OCI-LY3 (cell line): ENCODE data around the gene KRT3.

Experiments
- H2AFZ ChIP-seq: fragments of 200-600, 300-600 bp; shearing (Covaris generic); 2 replicates; pipeline ENCODE4 v1.6.0; 2014; ENCODE audit warnings: antibody characterized with exemption, low read depth, low read length
- H3K27ac ChIP-seq: fragments of 200-600, 300-600 bp; sonication (generic); 2 replicates; pipeline ENCODE4 v1.5.1; 2014; ENCODE audit warnings: mild to moderate bottlenecking, low read length, moderate library complexity, mixed read lengths
- H3K27me3 ChIP-seq: fragments of 200-600, 300-600 bp; sonication (generic); 2 replicates; pipeline ENCODE4 v1.6.1; 2014; ENCODE audit warnings: low read depth, low read length, mixed read lengths
- H3K36me3 ChIP-seq: fragments of 200-600, 300-600 bp; sonication (generic); replicated peaks from 2 replicates; pipeline ENCODE3; 2014; ENCODE audit warnings: low read depth, low read length, mixed read lengths
- H3K4me1 ChIP-seq: fragments of 300-600, 200-600 bp; sonication (generic); 2 replicates; pipeline ENCODE4 v1.6.1; 2014; ENCODE audit warnings: low read length, mixed read lengths
- H3K4me2 ChIP-seq: fragments of 200-600, 300-600 bp; sonication (generic); 2 replicates; pipeline ENCODE4 v1.6.1; 2014; ENCODE audit warnings: low read length, mixed read lengths
- H3K4me3 ChIP-seq: fragments of 300-600, 200-600 bp; sonication (generic); 2 replicates; pipeline ENCODE4 v1.5.1; 2014; ENCODE audit warnings: antibody characterized with exemption, mild to moderate bottlenecking, low read length, moderate library complexity
- H3K79me2 ChIP-seq: fragments of 300-600, 200-600 bp; shearing (Covaris generic); 2 replicates; pipeline ENCODE4 v1.6.1; 2014; ENCODE audit warnings: mild to moderate bottlenecking, low read length, mixed read lengths
- H3K9ac ChIP-seq: fragments of 300-600, 200-600 bp; shearing (Covaris generic); 2 replicates; pipeline ENCODE4 v1.6.0; 2014; ENCODE audit warnings: mild to moderate bottlenecking, low read length, moderate library complexity
- H3K9me3 ChIP-seq: fragments of 200-600, 300-600 bp; shearing (Covaris generic); 2 replicates; pipeline ENCODE4 v1.6.1; 2014; ENCODE audit warnings: low read length, mixed read lengths; ENCODE audit not compliant: insufficient read depth
- H4K20me1 ChIP-seq: fragments of 200-600, 300-600 bp; sonication (generic); 2 replicates; pipeline ENCODE4 v1.6.1; 2016; ENCODE audit warnings: low read length, mixed read lengths; ENCODE audit not compliant: insufficient read depth
- EZH2phosphoT487 ChIP-seq: fragments of 200-600 bp; shearing (Covaris generic); IDR thresholded peaks from 2 replicates; pipeline ENCODE4 v1.6.1; 2018; ENCODE audit warnings: antibody characterized with exemption, mixed run types, low read depth
- TF ChIP-seq, protein P1 (sequence below): fragments of 200-600, 300-600 bp; sonication (generic); IDR thresholded peaks from 2 replicates; pipeline ENCODE4 v1.5.1; 2014; ENCODE audit warnings: antibody characterized with exemption, low read length, low read depth

Gene KRT3

DNA sequence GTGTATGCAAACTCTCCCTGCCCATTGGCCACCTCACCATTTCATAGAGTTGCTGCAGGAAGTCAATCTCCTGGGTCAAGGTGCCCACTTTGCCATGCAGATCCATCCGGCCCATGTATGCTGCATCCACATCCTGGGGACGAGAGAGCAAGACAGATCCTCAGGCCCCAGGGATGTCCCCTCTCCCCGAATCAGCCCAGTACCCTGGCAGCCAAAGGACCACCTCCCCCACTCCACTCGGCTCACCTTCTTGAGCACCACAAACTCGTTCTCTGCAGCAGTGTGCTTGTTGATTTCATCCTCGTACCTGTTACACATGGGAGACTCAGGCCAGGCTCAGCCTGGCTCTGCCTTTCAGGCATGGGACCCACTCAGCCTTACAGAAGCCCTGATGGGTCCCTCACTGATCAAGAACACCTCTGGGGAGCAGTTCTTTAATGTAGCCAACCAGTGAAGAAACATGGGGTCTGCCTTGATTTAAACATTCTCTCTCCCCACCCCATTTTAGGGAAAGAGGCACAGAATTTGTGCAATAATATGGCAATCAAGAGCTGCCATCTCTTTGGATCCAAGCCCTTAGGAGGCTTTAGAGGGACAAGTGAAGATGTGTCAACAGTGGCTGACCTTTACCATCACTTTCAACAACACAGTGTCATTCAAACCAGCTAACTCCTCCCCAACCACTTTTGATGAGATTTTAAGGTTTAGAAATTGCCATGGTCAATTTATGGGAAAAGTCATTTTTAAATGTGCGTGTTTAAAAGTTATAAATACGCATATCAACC is 34.3 kb upstream of the KRT3 start:
- Histone ChIP-seq H2AFZ (no peak overlapping the region), H3K4me1 (no peaks in the 10 kb centered on the region), H3K9me3 (no peaks in the 10 kb centered on the region), H3K4me2 (no peak overlapping the region), H3K79me2 (no peaks in the 10 kb centered on the region), H4K20me1 (no peaks in the 10 kb centered on the region), H3K9ac (no peak overlapping the region), H3K27ac (no peak overlapping the region), H3K4me3 (no peak overlapping the region), H3K27me3 (peaks cover 24% of the 10 kb centered on the region), H3K36me3 (no peaks in the 10 kb centered on the region)
- TF ChIP-seq EZH2phosphoT487 = no peak
- TF ChIP-seq, protein P1, sequence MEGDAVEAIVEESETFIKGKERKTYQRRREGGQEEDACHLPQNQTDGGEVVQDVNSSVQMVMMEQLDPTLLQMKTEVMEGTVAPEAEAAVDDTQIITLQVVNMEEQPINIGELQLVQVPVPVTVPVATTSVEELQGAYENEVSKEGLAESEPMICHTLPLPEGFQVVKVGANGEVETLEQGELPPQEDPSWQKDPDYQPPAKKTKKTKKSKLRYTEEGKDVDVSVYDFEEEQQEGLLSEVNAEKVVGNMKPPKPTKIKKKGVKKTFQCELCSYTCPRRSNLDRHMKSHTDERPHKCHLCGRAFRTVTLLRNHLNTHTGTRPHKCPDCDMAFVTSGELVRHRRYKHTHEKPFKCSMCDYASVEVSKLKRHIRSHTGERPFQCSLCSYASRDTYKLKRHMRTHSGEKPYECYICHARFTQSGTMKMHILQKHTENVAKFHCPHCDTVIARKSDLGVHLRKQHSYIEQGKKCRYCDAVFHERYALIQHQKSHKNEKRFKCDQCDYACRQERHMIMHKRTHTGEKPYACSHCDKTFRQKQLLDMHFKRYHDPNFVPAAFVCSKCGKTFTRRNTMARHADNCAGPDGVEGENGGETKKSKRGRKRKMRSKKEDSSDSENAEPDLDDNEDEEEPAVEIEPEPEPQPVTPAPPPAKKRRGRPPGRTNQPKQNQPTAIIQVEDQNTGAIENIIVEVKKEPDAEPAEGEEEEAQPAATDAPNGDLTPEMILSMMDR = no peak

DNA sequence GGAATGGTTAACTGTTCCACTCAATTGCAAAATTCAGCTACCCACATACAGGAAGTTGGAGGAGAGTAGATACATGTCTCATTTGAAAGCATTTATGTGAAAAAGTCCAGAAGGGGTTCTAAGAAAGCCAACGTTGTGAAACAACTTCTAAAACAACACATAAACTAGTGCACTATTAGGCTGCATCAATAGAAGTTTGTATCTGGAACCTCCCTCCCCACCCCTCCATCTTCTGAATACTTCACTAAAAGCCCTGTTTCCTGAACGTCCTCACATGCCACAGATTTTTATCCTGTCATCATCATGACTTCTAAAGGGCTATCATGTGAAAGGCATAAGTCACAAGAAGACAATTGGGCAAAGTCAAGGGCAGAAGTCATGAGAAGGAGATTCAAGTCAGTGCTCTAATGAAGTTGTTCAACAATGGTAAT is 32.7 kb upstream of the KRT3 start:
- Histone ChIP-seq H3K27me3 (peaks cover 24% of the 10 kb centered on the region), H2AFZ (no peak overlapping the region), H3K27ac (no peak overlapping the region), H3K4me3 (no peak overlapping the region), H3K9me3 (no peaks in the 10 kb centered on the region), H3K79me2 (no peaks in the 10 kb centered on the region), H3K4me2 (no peak overlapping the region), H3K4me1 (no peaks in the 10 kb centered on the region), H3K9ac (no peak overlapping the region), H3K36me3 (no peaks in the 10 kb centered on the region), H4K20me1 (no peaks in the 10 kb centered on the region)
- TF ChIP-seq EZH2phosphoT487 = no peak
- TF ChIP-seq, protein P1 = no peak

DNA sequence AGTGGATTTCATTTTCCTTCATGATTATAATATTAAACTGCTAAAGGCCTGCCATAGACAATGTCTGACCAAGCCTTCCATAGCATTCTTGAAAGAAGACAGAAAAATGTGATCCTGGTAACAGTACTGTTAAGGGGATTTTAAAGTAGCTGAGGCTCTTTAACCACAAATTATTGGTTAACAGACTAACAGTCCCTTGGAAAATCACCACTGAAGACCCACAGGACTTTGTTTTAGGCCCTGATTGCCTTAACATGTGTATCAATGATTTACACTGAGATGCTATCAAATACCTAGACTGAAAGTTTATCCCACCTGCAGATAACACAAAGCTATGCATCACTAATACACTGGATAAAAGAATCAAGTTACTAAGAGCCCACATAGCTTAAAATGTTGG is 32.2 kb upstream of the KRT3 start:
- Histone ChIP-seq H3K36me3 (no peaks in the 10 kb centered on the region), H3K9me3 (no peaks in the 10 kb centered on the region), H4K20me1 (no peaks in the 10 kb centered on the region), H3K9ac (no peak overlapping the region), H2AFZ (no peak overlapping the region), H3K27ac (no peak overlapping the region), H3K27me3 (peaks cover 24% of the 10 kb centered on the region), H3K4me3 (no peak overlapping the region), H3K79me2 (no peaks in the 10 kb centered on the region), H3K4me2 (no peak overlapping the region), H3K4me1 (no peaks in the 10 kb centered on the region)
- TF ChIP-seq EZH2phosphoT487 = no peak
- TF ChIP-seq, protein P1 = no peak

DNA sequence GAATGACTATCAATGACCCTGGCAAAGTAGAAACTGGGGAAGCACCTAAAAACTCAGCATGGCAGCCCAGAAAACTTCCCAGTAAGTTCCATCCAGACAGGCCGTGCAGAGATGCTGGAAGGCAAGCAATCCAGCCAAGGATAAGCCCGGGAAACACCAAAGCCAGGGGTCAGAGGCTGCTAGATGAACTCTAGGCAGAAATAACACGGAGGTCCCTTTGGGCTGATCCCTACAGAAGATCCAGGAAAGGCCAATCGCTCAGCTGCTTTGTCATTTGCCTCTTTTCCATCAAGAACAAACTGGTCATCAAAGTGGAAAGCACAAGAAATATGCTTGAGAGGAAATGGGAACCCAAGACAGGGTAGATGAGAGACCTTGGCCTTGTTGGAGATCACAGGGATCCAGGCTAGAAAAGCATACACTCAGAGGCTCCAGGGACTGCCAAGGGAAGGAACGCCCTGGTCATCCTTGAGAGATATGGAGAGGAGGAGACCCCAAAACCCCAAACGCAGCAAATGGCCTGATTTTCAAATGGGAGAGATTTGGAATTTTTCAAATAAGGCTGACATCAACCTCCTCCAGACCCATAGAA is 31.7 kb upstream of the KRT3 start:
- Histone ChIP-seq H3K27ac (no peak overlapping the region), H3K79me2 (no peaks in the 10 kb centered on the region), H3K27me3 (peaks cover 25% of the 10 kb centered on the region), H3K36me3 (no peaks in the 10 kb centered on the region), H3K9me3 (no peaks in the 10 kb centered on the region), H3K9ac (no peak overlapping the region), H3K4me2 (no peak overlapping the region), H4K20me1 (no peaks in the 10 kb centered on the region), H3K4me3 (no peak overlapping the region), H3K4me1 (no peaks in the 10 kb centered on the region), H2AFZ (no peak overlapping the region)
- TF ChIP-seq EZH2phosphoT487 = no peak
- TF ChIP-seq, protein P1 = no peak
